Neural cell (in vitro differentiated cells): ENCODE results near the gene FAM184A. TPM values are rescaled to one million over a fixed set of nuclear protein-coding genes. Genes with fewer than 3 reads are reported as not detected.

Source experiments
- H2AFZ ChIP-seq: fragments of 200-600, 300-800 bp; sonication (generic), shearing (Covaris generic); 2 replicates; pipeline ENCODE4 v1.6.0; 2014; ENCODE audit warnings: low read depth, mild to moderate bottlenecking, antibody characterized with exemption, low read length, moderate library complexity
- H3F3A ChIP-seq: fragments of 200-600 bp; shearing (Covaris generic); 2 replicates; pipeline ENCODE4 v1.6.1; 2016; ENCODE audit warnings: mild to moderate bottlenecking, moderate library complexity, mixed read lengths, antibody characterized with exemption, low read length; ENCODE audit not compliant: insufficient read depth, poor library complexity, severe bottlenecking
- H3K27ac ChIP-seq: fragments of 200-600, 300-800 bp; sonication (generic), shearing (Covaris generic); 2 replicates; pipeline ENCODE4 v1.5.1; 2014; ENCODE audit warnings: mild to moderate bottlenecking, low read length, moderate library complexity
- H3K27me3 ChIP-seq: fragments of 300-800, 200-600 bp; sonication (generic), shearing (Covaris generic); 2 replicates; pipeline ENCODE4 v1.6.0; 2014; ENCODE audit warnings: mild to moderate bottlenecking, low read depth, low read length, moderate library complexity; ENCODE audit not compliant: insufficient read depth
- H3K36me3 ChIP-seq: fragments of 300-800, 200-600 bp; sonication (generic), shearing (Covaris generic); 2 replicates; pipeline ENCODE4 v1.5.1; 2014; ENCODE audit warnings: mild to moderate bottlenecking, antibody characterized with exemption, low read length, moderate library complexity; ENCODE audit not compliant: insufficient read depth
- H3K4me2 ChIP-seq: fragments of 300-800, 200-600 bp; sonication (generic), shearing (Covaris generic); 2 replicates; pipeline ENCODE4 v1.6.0; 2014; ENCODE audit warnings: mild to moderate bottlenecking, low read length
- H3K4me3 ChIP-seq: fragments of 300-800, 200-600 bp; sonication (generic), shearing (Covaris generic); 2 replicates; pipeline ENCODE4 v1.5.1; 2014; ENCODE audit warnings: mild to moderate bottlenecking, low read length, moderate library complexity
- H3K79me2 ChIP-seq: fragments of 200-600 bp; shearing (Covaris generic); replicated peaks from 2 replicates; pipeline ENCODE4 v1.6.0; 2014; ENCODE audit warnings: mild to moderate bottlenecking, low read length, moderate library complexity; ENCODE audit not compliant: insufficient read depth
- H3K9ac ChIP-seq: fragments of 300-800, 200-600 bp; sonication (generic), shearing (Covaris generic); 2 replicates; pipeline ENCODE4 v1.6.1; 2016; ENCODE audit warnings: mild to moderate bottlenecking, low read length, mixed read lengths
- H3K9me2 ChIP-seq: fragments of 200-600 bp; shearing (Covaris generic); 2 replicates; pipeline ENCODE4 v1.6.1; 2016; ENCODE audit warnings: mild to moderate bottlenecking, low read length, mixed read lengths; ENCODE audit not compliant: insufficient read depth
- H3K9me3 ChIP-seq: fragments of 200-600, 300-800 bp; sonication (generic), shearing (Covaris generic); 2 replicates; pipeline ENCODE4 v1.6.1; 2016; ENCODE audit warnings: mild to moderate bottlenecking, mixed run types, low read length, moderate library complexity, mixed read lengths
- H4K20me1 ChIP-seq: fragments of 200-600 bp; shearing (Covaris generic); 2 replicates; pipeline ENCODE4 v1.6.1; 2016; ENCODE audit warnings: mild to moderate bottlenecking, mixed run types; ENCODE audit not compliant: insufficient read depth
- CTCF ChIP-seq: fragments of 450-650 bp; IDR thresholded peaks from 2 replicates; pipeline ENCODE4 v1.5.1; 2014; ENCODE audit warnings: antibody characterized with exemption, mild to moderate bottlenecking, moderate library complexity; ENCODE audit not compliant: poor library complexity, severe bottlenecking
- EP300 ChIP-seq: fragments of 450-650 bp; conservative IDR thresholded peaks from 2 replicates; pipeline ENCODE4 v1.6.1; 2014; ENCODE audit warnings: antibody characterized with exemption, mild to moderate bottlenecking, moderate library complexity; ENCODE audit not compliant: poor library complexity, severe bottlenecking
- EZH2 ChIP-seq: fragments of 200-600, 300-800 bp; shearing (Covaris generic), sonication (generic); IDR thresholded peaks from 2 replicates; pipeline ENCODE4 v1.6.1; 2014; ENCODE audit warnings: antibody characterized with exemption, low read length, borderline replicate concordance, mild to moderate bottlenecking; ENCODE audit not compliant: insufficient read depth, poor library complexity, severe bottlenecking
- MXI1 ChIP-seq: fragments of 450-650 bp; conservative IDR thresholded peaks from 2 replicates; pipeline ENCODE4 v1.6.1; 2014; ENCODE audit warnings: antibody characterized with exemption, mild to moderate bottlenecking; ENCODE audit not compliant: poor library complexity, severe bottlenecking
- POLR2AphosphoS5 ChIP-seq: IDR thresholded peaks from 2 replicates; pipeline ENCODE4 v1.6.1; 2012
- RAD21 ChIP-seq: fragments of 450-650 bp; conservative IDR thresholded peaks from 2 replicates; pipeline ENCODE4 v1.6.1; 2014; ENCODE audit warnings: antibody characterized with exemption, mild to moderate bottlenecking, moderate library complexity
- REST ChIP-seq: IDR thresholded peaks from 2 replicates; pipeline ENCODE4 v1.6.1; 2012; ENCODE audit warnings: borderline replicate concordance
- SMC3 ChIP-seq: fragments of 450-650 bp; conservative IDR thresholded peaks from 2 replicates; pipeline ENCODE4 v1.6.1; 2014; ENCODE audit warnings: antibody characterized with exemption, mild to moderate bottlenecking, moderate library complexity; ENCODE audit not compliant: poor library complexity
- TAF1 ChIP-seq: IDR thresholded peaks from 2 replicates; pipeline ENCODE4 v1.6.1; 2012; ENCODE audit warnings: low read depth
- polyA plus RNA-seq: library from polyadenylated mRNA; depleted of rRNA; stranded (reverse); fragments of >200 nt; gene quantifications from 2 replicates; pipeline ENCODE4 v1.2.3, GENCODE V29; 2014

FAM184A gene
- polyA plus RNA-seq, 1 donor from 2014 or later: 47.5 TPM

DNA sequence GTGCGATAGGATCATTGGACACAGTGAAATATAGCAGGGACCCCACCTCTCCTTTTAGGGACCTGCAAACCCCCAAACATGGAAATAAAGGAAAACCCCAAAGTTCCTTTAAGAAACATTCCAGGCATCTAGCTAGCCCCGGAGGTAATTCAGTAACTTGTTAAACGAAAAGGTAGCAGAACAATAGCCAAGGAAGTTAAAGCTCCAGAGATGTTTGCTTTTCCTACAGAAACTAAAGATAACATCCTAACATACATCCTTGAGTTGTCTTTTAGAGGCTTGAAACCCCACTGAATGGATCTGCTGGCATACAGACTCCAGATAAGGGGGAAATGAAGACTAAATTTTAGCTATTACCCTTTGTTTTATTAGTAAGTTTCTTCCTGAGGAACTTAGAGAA, 51.0 kb downstream of the FAM184A start:
- no peaks in the 10 kb centered on the region for H3K9me3 ChIP-seq
- H2AFZ ChIP-seq: no peak overlapping the region
- no peak overlapping the region for H3K9ac ChIP-seq
- H3K4me3 ChIP-seq: no peak overlapping the region
- H3K27ac ChIP-seq: no peak overlapping the region
- TF ChIP-seq TAF1: no peak
- TF ChIP-seq CTCF: no peak
- no peak for TF ChIP-seq POLR2AphosphoS5
- no peak for TF ChIP-seq EP300
- no peak for TF ChIP-seq REST
- no peak for TF ChIP-seq SMC3
- no peak for TF ChIP-seq RAD21
- no peak for TF ChIP-seq EZH2
- no peak for TF ChIP-seq MXI1
- H3F3A ChIP-seq: no peaks in the 10 kb centered on the region
- H4K20me1 ChIP-seq: no peaks in the 10 kb centered on the region
- no peaks in the 10 kb centered on the region for H3K36me3 ChIP-seq
- H3K4me2 ChIP-seq: no peak overlapping the region
- no peaks in the 10 kb centered on the region for H3K79me2 ChIP-seq
- no peaks in the 10 kb centered on the region for H3K9me2 ChIP-seq
- no peaks in the 10 kb centered on the region for H3K27me3 ChIP-seq

GRCh38 chr6:119026822-119027221, 51.6 kb downstream of the FAM184A start:
- H3K9me3 ChIP-seq: no peaks in the 10 kb centered on the region
- H3K36me3 ChIP-seq: no peaks in the 10 kb centered on the region
- no peaks in the 10 kb centered on the region for H3K79me2 ChIP-seq
- TF ChIP-seq CTCF (no peak), POLR2AphosphoS5 (no peak), SMC3 (no peak), RAD21 (no peak), REST (no peak), TAF1 (no peak), EP300 (no peak), MXI1 (no peak), EZH2 (no peak)
- H3K27me3 ChIP-seq: no peaks in the 10 kb centered on the region
- H3K4me3 ChIP-seq: no peak overlapping the region
- no peaks in the 10 kb centered on the region for H4K20me1 ChIP-seq
- no peak overlapping the region for H3K9ac ChIP-seq
- H3K9me2 ChIP-seq: no peaks in the 10 kb centered on the region
- H3K4me2 ChIP-seq: no peak overlapping the region
- H3F3A ChIP-seq: no peaks in the 10 kb centered on the region
- H3K27ac ChIP-seq: no peak overlapping the region
- H2AFZ ChIP-seq: no peak overlapping the region
